HepG2 (cell line): ENCODE data around the gene GDF9. TPM values are rescaled to one million over a fixed set of nuclear protein-coding genes. Genes with fewer than 3 reads are reported as not detected.

ENCODE experiments used
- ATAC-seq: fragments of 200-7000 bp; cut with Tn5 transposase; 3 replicates; pipeline ENCODE4 v1.9.1; 2020; ENCODE audit warnings: mild to moderate bottlenecking, moderate library complexity
- BruUV-seq: library from RNA; stranded (reverse); fragments of 400-500 nt; replicated peaks from 2 replicates; lab custom pipeline; 2021; lab: Mats Ljungman, UMichigan
- CTCF ChIA-PET: fragments of 300-600 bp; formaldehyde crosslinking; extraction: SDS; loops from one replicate; lab custom pipeline; 2021; ENCODE audit warnings: low total read pairs, inconsistent platforms, low intra/inter-chr PET ratio; lab: Yijun Ruan, JAX
- POLR2A ChIA-PET: fragments of 350-600 bp; sonication (Branson Sonifier 250); formaldehyde crosslinking; loops from one replicate; lab custom pipeline; 2020; ENCODE audit warnings: antibody characterized with exemption, inconsistent platforms; lab: Yijun Ruan, JAX
- DNase-seq: peaks from one replicate; pipeline ENCODE4 v3.0.0-alpha.2; 2015; ENCODE audit warnings: low spot score
- FAIRE-seq: peaks from 3 replicates; lab custom pipeline; 2011; peaks lifted over from hg19 to GRCh38; lab: Jason Lieb, UNC
- H2AFZ ChIP-seq: one replicate; pipeline ENCODE4 v1.6.1; 2011; ENCODE audit warnings: low read length, inconsistent platforms
- H3K27ac ChIP-seq: fragments of 300-600 bp; 3 replicates; pipeline ENCODE4 v1.8.0; 2011; ENCODE audit warnings: mixed run types, mild to moderate bottlenecking, mixed read lengths, low read length, inconsistent platforms; ENCODE audit not compliant: insufficient read depth; ENCODE audit errors: extremely low read length
- H3K27me3 ChIP-seq, 2 experiments: fragments of 200-600 bp in 1 of 2; 2 replicates in 1 of 2; 3 replicates in 1 of 2; pipeline versions ENCODE4 v1.6.0 to v1.8.0; 2011; ENCODE audit warnings: low read length in 2 of 2, mild to moderate bottlenecking in 2 of 2, moderate library complexity in 2 of 2, inconsistent platforms in 1 of 2; ENCODE audit not compliant: insufficient read depth in 2 of 2, control insufficient read depth in 1 of 2
- H3K36me3 ChIP-seq, 2 experiments: fragments of 200-600 bp in 1 of 2; replicated peaks in 1 of 2; 2 replicates in 1 of 2; 3 replicates in 1 of 2; pipeline versions ENCODE4 v1.5.1 to v1.8.0; 2011; ENCODE audit warnings: low read length in 2 of 2, inconsistent platforms in 1 of 2; ENCODE audit not compliant: insufficient read depth in 2 of 2, control insufficient read depth in 1 of 2
- H3K4me1 ChIP-seq: 2 replicates; pipeline ENCODE4 v1.5.1; 2012; ENCODE audit warnings: low read length, inconsistent platforms; ENCODE audit not compliant: insufficient read depth
- H3K4me2 ChIP-seq: 2 replicates; pipeline ENCODE4 v1.6.0; 2011; ENCODE audit warnings: low read depth, low read length, inconsistent platforms
- H3K4me3 ChIP-seq, 3 experiments: fragments of 200-600 bp in 1 of 3; sonication (generic), shearing (Covaris generic) in 1 of 3; replicated peaks in 1 of 3; 2 replicates each; pipeline ENCODE4 v1.5.1; 2011 to 2016; ENCODE audit warnings: low read length in 3 of 3, inconsistent platforms in 2 of 3, low read depth in 2 of 3, mild to moderate bottlenecking in 2 of 3, control low read depth in 1 of 3, mixed read lengths in 1 of 3; ENCODE audit not compliant: insufficient read depth in 1 of 3
- H3K79me2 ChIP-seq: one replicate; pipeline ENCODE4 v1.6.1; 2011; ENCODE audit warnings: low read length, inconsistent platforms; ENCODE audit not compliant: insufficient read depth
- H3K9ac ChIP-seq: 2 replicates; pipeline ENCODE4 v1.6.0; 2011; ENCODE audit warnings: mild to moderate bottlenecking, low read depth, low read length, inconsistent platforms; ENCODE audit not compliant: insufficient read depth
- H3K9me3 ChIP-seq: 2 replicates; pipeline ENCODE4 v1.5.1; 2012; ENCODE audit warnings: mild to moderate bottlenecking, low read length
- H4K20me1 ChIP-seq: 2 replicates; pipeline ENCODE4 v1.6.0; 2011; ENCODE audit warnings: inconsistent platforms, mild to moderate bottlenecking, low read length, moderate library complexity; ENCODE audit not compliant: insufficient read depth
- ATRX ChIP-seq: sonication (generic); formaldehyde crosslinking; IDR thresholded peaks from 2 replicates; pipeline ENCODE4 v1.4.0; 2020; ENCODE audit warnings: missing genetic modification reagents, borderline replicate concordance
- BRCA1 ChIP-seq: sonication (generic); formaldehyde crosslinking; IDR thresholded peaks from 2 replicates; pipeline ENCODE4 v1.4.0; 2020; ENCODE audit warnings: missing genetic modification reagents
- POLR2AphosphoS5 ChIP-seq: IDR thresholded peaks from 2 replicates; pipeline ENCODE4 v1.6.1; 2012; ENCODE audit warnings: low read depth, low read length
- SMARCC2 ChIP-seq: fragments of 450-650 bp; IDR thresholded peaks from 2 replicates; pipeline ENCODE4 v1.6.1; 2017; ENCODE audit warnings: antibody characterized with exemption, mild to moderate bottlenecking
- SP4 ChIP-seq: sonication (generic); formaldehyde crosslinking; IDR thresholded peaks from 2 replicates; pipeline ENCODE4 v1.8.1; 2023; ENCODE audit warnings: mild to moderate bottlenecking, missing genetic modification reagents
- ZNF292 ChIP-seq: sonication (generic); formaldehyde crosslinking; IDR thresholded peaks from 2 replicates; pipeline ENCODE4 v1.8.1; 2022; ENCODE audit warnings: mild to moderate bottlenecking, low read depth, missing genetic modification reagents, borderline replicate concordance
- WGBS: methylation state at CpG from one replicate; pipeline ENCODE4 v1.1.6; 2017; ENCODE audit warnings: low lambda C conversion rate; 5-methylcytosine and 5-hydroxymethylcytosine counted together
- in situ Hi-C: cut with HindIII; loops from 2 replicates; pipeline ENCODE4 v1.10.0; 2017; ENCODE audit warnings: low pct_unique_long_range_greater_than_20kb; ENCODE audit not compliant: extremely low pct_ligation_motif_present
- intact Hi-C: fragments of 100-400 bp; cut with micrococcal nuclease; formaldehyde crosslinking; loops from one replicate; pipeline ENCODE4 v1.10.0; 2022; ENCODE audit not compliant: unreplicated experiment
- polyA plus RNA-seq, 8 experiments: library from polyadenylated mRNA; depleted of rRNA in 3 of 8; stranded (reverse) in 7 of 8; unstranded in 1 of 8; fragments of >200 nt; fragmentation: Illumina TruSeq in 4 of 8; extraction: Trizol in 4 of 8; gene quantifications; 2 replicates each; pipeline versions ENCODE4 v1.2.1 to v1.2.3, GENCODE V29; 2011 to 2016; ENCODE audit warnings: low read depth in 4 of 8, missing spikeins in 1 of 8, mixed read lengths in 1 of 8; ENCODE audit not compliant: insufficient read depth in 1 of 8
- total RNA-seq, 5 experiments: library from RNA; depleted of rRNA; stranded (reverse); fragments of >200 nt; fragmentation: Illumina TruSeq; extraction: Trizol; gene quantifications; 2 replicates each; pipeline ENCODE4 v1.2.3, GENCODE V29; 2016; ENCODE audit warnings: low read depth in 1 of 5
- TF ChIP-seq, protein P1 (sequence below): sonication (generic); formaldehyde crosslinking; IDR thresholded peaks from 2 replicates; pipeline ENCODE4 v1.5.1; 2020; ENCODE audit warnings: missing genetic modification reagents, mild to moderate bottlenecking, borderline replicate concordance

GDF9 gene
- total and polyA plus RNA-seq, 2 of the 13 experiments (the other 11 are each of a cell fraction or from before 2014, with no cell fraction given): 0.33 to 0.38 TPM

- H3K4me1 ChIP-seq: peaks cover 45% of the 10 kb centered on the region
- 94% methylated on average over 3 of the region's 4 CpGs for WGBS
- no peaks in the 10 kb centered on the region for H3K9me3 ChIP-seq
- TF ChIP-seq ZNF292 (no peak), ATRX (CRISPR knock-in tag) (no peak), BRCA1 (CRISPR knock-in tag) (no peak), SMARCC2 (no peak), POLR2AphosphoS5 (peak; percentile 7; the same call in 1 of the 2 replicates), SP4 (CRISPR knock-in tag) (no peak)
- TF ChIP-seq, protein P1, sequence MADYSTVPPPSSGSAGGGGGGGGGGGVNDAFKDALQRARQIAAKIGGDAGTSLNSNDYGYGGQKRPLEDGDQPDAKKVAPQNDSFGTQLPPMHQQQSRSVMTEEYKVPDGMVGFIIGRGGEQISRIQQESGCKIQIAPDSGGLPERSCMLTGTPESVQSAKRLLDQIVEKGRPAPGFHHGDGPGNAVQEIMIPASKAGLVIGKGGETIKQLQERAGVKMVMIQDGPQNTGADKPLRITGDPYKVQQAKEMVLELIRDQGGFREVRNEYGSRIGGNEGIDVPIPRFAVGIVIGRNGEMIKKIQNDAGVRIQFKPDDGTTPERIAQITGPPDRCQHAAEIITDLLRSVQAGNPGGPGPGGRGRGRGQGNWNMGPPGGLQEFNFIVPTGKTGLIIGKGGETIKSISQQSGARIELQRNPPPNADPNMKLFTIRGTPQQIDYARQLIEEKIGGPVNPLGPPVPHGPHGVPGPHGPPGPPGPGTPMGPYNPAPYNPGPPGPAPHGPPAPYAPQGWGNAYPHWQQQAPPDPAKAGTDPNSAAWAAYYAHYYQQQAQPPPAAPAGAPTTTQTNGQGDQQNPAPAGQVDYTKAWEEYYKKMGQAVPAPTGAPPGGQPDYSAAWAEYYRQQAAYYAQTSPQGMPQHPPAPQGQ (CRISPR knock-in tag): no peak
- no peak overlapping the region; the same call in 1 of the 2 replicates for H3K9ac ChIP-seq
- H3K79me2 ChIP-seq: peaks cover 37% of the 10 kb centered on the region
- H3K27me3 ChIP-seq: no peaks in the 10 kb centered on the region
- DNase-seq (no peak), FAIRE-seq (no peak), ATAC-seq (no peak)
- no peak overlapping the region for H2AFZ ChIP-seq
- H3K27ac ChIP-seq: no peak overlapping the region
- H3K4me3 ChIP-seq: no peak overlapping the region
- in situ Hi-C loops: no loop called here
- ChIA-PET POLR2A (interaction anchor here (2.1 to 6.6 kb wide), 7 partner anchors 7 to 223 kb away, joined by 5 to 91 read pairs (median 36); partner anchors contain the start of genes GDF9, HSPA4, LEAP2 and UQCRQ), CTCF (interaction anchor here (3.1 kb wide), 1 partner anchor 55 kb away, joined by 39 read pairs; no protein-coding TSS in a partner anchor)
- intact Hi-C loops: no loop called here
- no peaks in the 10 kb centered on the region for H4K20me1 ChIP-seq
- TSS peak; percentile 43 for BruUV-seq
- H3K4me2 ChIP-seq: peak overlapping the region; percentile 93
- peaks cover 5 to 30% of the 10 kb centered on the region in 2 experiments; a peak in 4 of 5 replicates for H3K36me3 ChIP-seq
Observed at GRCh38 chr5:132827943-132828673, 38.2 kb downstream of the GDF9 start.
